Mesendoderm (in vitro differentiated cells): ENCODE results near the gene LRRC4B.
A peak's percentile ranks its signal among the peaks of the same experiment; 100 is the strongest.

Experiments used
- DNase-seq: peaks from one replicate; pipeline ENCODE4 v3.0.0; 2013
- H2AK5ac ChIP-seq: 2 replicates; pipeline ENCODE4 v1.6.1; 2013; ENCODE audit warnings: low read length, inconsistent platforms
- H2BK120ac ChIP-seq: 2 replicates; pipeline ENCODE4 v1.6.1; 2013; ENCODE audit warnings: low read depth, mild to moderate bottlenecking, low read length, moderate library complexity, mixed read lengths
- H2BK15ac ChIP-seq: replicated peaks from 2 replicates; pipeline ENCODE4 v1.6.1; 2013; ENCODE audit warnings: low read depth, mild to moderate bottlenecking, moderate library complexity
- H2BK5ac ChIP-seq: 2 replicates; pipeline ENCODE4 v1.6.1; 2013; ENCODE audit warnings: low read length, inconsistent platforms
- H3K18ac ChIP-seq: 2 replicates; pipeline ENCODE4 v1.6.1; 2013; ENCODE audit warnings: mild to moderate bottlenecking, low read length, mixed read lengths
- H3K23ac ChIP-seq: one replicate; pipeline ENCODE4 v1.6.1; 2013; ENCODE audit warnings: low read length
- H3K27ac ChIP-seq: 2 replicates; pipeline ENCODE4 v1.5.1; 2013; ENCODE audit warnings: low read depth, mild to moderate bottlenecking, inconsistent platforms, low read length, moderate library complexity
- H3K27me3 ChIP-seq: 2 replicates; pipeline ENCODE4 v1.6.1; 2013; ENCODE audit warnings: low read length, control low read depth, mild to moderate bottlenecking, inconsistent platforms; ENCODE audit not compliant: insufficient read depth, poor library complexity
- H3K36me3 ChIP-seq: 2 replicates; pipeline ENCODE4 v1.6.1; 2013; ENCODE audit warnings: low read length, inconsistent platforms; ENCODE audit not compliant: control insufficient read depth, insufficient read depth
- H3K4ac ChIP-seq: one replicate; pipeline ENCODE4 v1.6.1; 2013; ENCODE audit warnings: low read depth, mild to moderate bottlenecking, low read length, moderate library complexity
- H3K4me1 ChIP-seq: 2 replicates; pipeline ENCODE4 v1.6.1; 2013; ENCODE audit warnings: low read depth, low read length, inconsistent platforms; ENCODE audit not compliant: control insufficient read depth
- H3K4me2 ChIP-seq: 2 replicates; pipeline ENCODE4 v1.6.1; 2013; ENCODE audit warnings: low read length
- H3K4me3 ChIP-seq: 2 replicates; pipeline ENCODE4 v1.5.1; 2013; ENCODE audit warnings: mild to moderate bottlenecking, low read length
- H3K56ac ChIP-seq: one replicate; pipeline ENCODE4 v1.6.1; 2013; ENCODE audit warnings: low read length
- H3K79me1 ChIP-seq: 2 replicates; pipeline ENCODE4 v1.6.1; 2013; ENCODE audit warnings: low read length, inconsistent platforms
- H3K79me2 ChIP-seq: 2 replicates; pipeline ENCODE4 v1.6.1; 2013; ENCODE audit warnings: mild to moderate bottlenecking, low read length; ENCODE audit not compliant: control insufficient read depth, insufficient read depth
- H3K9ac ChIP-seq: 2 replicates; pipeline ENCODE4 v1.6.1; 2013; ENCODE audit warnings: low read length, inconsistent platforms
- H4K5ac ChIP-seq: one replicate; pipeline ENCODE4 v1.6.1; 2013; ENCODE audit warnings: low read length
- H4K8ac ChIP-seq: one replicate; pipeline ENCODE4 v1.6.1; 2013; ENCODE audit warnings: low read depth, mild to moderate bottlenecking, control low read depth, low read length, moderate library complexity
- WGBS: extraction: QIAGEN DNeasy Blood & Tissue Kit; methylation state at CpG from one replicate; pipeline ENCODE4 v1.1.7; 2013; ENCODE audit warnings: low lambda C conversion rate, missing lambda C conversion rate; ENCODE audit not compliant: insufficient coverage; ENCODE audit errors: extremely low coverage; 5-methylcytosine and 5-hydroxymethylcytosine counted together

LRRC4B gene

DNA sequence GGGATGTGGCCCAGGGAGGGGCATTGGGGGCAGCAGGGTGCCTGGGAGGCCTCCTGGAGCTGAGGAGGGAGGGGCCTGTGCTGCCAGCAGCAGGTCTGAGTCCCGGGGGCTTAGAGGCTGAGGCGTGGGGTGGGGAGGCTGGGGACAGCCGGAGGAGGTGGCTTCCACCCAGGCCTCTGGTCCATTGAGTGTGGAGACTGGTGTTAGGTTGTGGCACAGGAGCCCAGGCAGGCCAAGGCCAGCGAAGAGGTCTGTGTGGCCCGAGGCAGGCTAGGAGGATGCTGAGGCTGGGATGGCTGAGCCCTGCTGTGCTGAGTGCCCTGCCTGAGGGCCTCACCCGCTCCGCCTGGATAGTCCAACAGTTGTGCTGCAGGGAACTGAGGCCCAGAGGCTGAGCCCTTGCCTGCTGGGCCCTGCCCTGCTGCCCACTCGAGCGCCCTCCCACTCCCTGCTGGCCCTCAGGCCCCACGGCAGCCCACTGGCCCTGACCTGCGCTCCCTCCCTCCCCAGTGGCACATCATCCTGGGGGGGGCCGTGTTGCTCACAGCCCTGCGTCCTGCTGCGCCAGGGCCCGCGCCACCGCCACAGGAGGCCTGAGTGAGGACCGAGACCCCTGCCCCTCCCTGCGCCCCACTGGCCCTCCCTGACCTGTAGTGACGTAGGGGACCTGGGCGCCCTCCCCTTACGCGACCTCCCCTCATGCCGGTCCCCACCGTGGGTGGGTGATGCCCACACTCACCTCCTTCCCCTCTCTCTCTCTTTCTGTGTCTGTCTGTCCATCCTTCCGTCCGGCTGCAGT, 86.7 kb downstream of the LRRC4B start:
- peaks cover 12% of the 10 kb centered on the region for H3K79me1 ChIP-seq
- no peak overlapping the region for H3K9ac ChIP-seq
- H2BK120ac ChIP-seq, result no peak overlapping the region
- no peaks in the 10 kb centered on the region for H3K27me3 ChIP-seq
- H4K8ac ChIP-seq, result no peak overlapping the region
- H2BK15ac ChIP-seq, result no peak overlapping the region
- H3K18ac ChIP-seq, result no peak overlapping the region
- H3K36me3 ChIP-seq, result peaks cover 2% of the 10 kb centered on the region
- no peaks in the 10 kb centered on the region for H3K4me1 ChIP-seq
- H3K23ac ChIP-seq, result no peak overlapping the region
- H2AK5ac ChIP-seq, result no peak overlapping the region
- H3K4me2 ChIP-seq, result no peak overlapping the region
- no peak overlapping the region for H3K56ac ChIP-seq
- H3K4me3 ChIP-seq, result no peak overlapping the region
- no peak overlapping the region for H3K4ac ChIP-seq
- WGBS, result no CpG with 5 or more reads among the region's 27 CpGs
- DNase-seq, result no peak
- H3K79me2 ChIP-seq, result peaks cover 10% of the 10 kb centered on the region
- no peak overlapping the region for H3K27ac ChIP-seq
- H4K5ac ChIP-seq, result no peak overlapping the region
- no peak overlapping the region for H2BK5ac ChIP-seq

DNA sequence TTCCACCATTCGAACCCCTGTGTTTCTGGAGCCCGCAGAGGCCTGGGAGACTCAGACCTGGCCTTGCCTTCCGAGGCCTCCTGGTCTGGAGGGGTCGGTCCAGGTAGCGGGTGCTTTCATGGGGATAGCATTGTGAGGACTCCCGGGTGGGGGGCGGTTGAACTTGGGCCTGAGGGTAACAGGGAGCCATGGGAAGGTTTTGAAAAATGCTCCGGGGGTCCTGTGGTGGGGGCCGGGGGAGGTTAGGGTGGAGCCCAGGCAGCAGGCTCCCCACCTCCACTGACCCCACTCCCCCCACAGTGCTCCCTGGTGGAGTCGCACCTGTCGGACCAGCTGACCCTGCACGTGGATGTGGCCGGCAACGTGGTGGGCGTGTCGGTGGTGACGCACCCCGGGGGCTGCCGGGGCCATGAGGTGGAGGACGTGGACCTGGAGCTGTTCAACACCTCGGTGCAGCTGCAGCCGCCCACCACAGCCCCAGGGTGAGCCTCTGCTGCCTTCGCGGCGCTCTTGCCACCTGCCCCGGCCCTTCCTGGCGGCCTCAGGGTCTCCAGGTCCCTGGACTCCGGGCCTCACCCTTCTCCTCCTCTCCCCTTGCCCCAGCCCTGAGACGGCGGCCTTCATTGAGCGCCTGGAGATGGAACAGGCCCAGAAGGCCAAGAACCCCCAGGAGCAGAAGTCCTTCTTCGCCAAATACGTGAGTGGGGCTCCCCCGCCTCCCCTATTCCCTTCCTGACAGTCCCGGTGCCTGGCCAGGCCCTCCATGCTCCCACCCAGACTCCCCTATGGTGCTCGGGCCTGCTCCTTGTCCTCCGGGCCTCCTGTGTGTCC, 87.7 kb downstream of the LRRC4B start:
- Histone ChIP-seq H4K8ac (no peak overlapping the region), H3K56ac (no peak overlapping the region), H3K4me2 (no peak overlapping the region), H3K27me3 (no peaks in the 10 kb centered on the region), H2BK5ac (no peak overlapping the region), H2AK5ac (no peak overlapping the region), H3K27ac (no peak overlapping the region), H3K79me2 (peaks cover 10% of the 10 kb centered on the region), H3K9ac (no peak overlapping the region), H2BK120ac (no peak overlapping the region), H3K79me1 (peaks cover 12% of the 10 kb centered on the region), H3K4me1 (no peaks in the 10 kb centered on the region), H3K18ac (no peak overlapping the region), H3K4me3 (no peak overlapping the region), H3K23ac (no peak overlapping the region), H4K5ac (no peak overlapping the region), H3K36me3 (peaks cover 2% of the 10 kb centered on the region), H2BK15ac (no peak overlapping the region), H3K4ac (no peak overlapping the region)
- no CpG with 5 or more reads among the region's 37 CpGs for WGBS
- no peak for DNase-seq

DNA sequence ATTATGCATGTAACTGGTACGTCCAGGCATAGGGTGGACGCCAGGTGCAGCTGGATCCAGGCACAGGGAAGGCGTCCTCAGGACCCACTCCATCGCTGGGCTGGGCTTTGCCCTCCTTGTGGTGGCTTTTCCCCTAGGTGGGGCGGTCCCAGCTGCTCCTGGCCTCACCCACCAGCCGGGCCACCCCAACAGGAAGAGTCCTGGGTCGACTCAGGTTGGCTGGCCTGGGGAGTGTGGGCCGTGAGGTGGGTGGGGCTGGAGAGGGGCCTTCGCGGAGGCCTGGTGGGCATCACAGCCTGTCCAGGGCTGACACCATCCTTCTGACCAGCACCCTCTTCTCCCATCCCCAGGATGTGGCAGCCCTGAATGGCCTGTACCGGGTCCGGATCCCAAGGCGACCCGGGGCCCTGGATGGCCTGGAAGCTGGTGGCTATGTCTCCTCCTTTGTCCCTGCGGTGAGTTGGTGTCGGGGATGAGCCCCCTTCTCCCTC, 88.4 kb downstream of the LRRC4B start:
- Histone ChIP-seq H3K4me2 (no peak overlapping the region), H3K36me3 (peaks cover 2% of the 10 kb centered on the region), H3K9ac (no peak overlapping the region), H4K5ac (no peak overlapping the region), H4K8ac (no peak overlapping the region), H2BK15ac (no peak overlapping the region), H3K79me2 (peaks cover 10% of the 10 kb centered on the region), H2BK120ac (no peak overlapping the region), H3K56ac (no peak overlapping the region), H3K79me1 (peaks cover 12% of the 10 kb centered on the region), H3K4me3 (no peak overlapping the region), H3K4me1 (no peaks in the 10 kb centered on the region), H2BK5ac (no peak overlapping the region), H3K27me3 (no peaks in the 10 kb centered on the region), H3K23ac (no peak overlapping the region), H3K4ac (no peak overlapping the region), H3K27ac (no peak overlapping the region), H3K18ac (no peak overlapping the region), H2AK5ac (no peak overlapping the region)
- whole genome bisulfite sequencing, result no CpG with 5 or more reads among the region's 16 CpGs
- no peak for DNase-seq

DNA sequence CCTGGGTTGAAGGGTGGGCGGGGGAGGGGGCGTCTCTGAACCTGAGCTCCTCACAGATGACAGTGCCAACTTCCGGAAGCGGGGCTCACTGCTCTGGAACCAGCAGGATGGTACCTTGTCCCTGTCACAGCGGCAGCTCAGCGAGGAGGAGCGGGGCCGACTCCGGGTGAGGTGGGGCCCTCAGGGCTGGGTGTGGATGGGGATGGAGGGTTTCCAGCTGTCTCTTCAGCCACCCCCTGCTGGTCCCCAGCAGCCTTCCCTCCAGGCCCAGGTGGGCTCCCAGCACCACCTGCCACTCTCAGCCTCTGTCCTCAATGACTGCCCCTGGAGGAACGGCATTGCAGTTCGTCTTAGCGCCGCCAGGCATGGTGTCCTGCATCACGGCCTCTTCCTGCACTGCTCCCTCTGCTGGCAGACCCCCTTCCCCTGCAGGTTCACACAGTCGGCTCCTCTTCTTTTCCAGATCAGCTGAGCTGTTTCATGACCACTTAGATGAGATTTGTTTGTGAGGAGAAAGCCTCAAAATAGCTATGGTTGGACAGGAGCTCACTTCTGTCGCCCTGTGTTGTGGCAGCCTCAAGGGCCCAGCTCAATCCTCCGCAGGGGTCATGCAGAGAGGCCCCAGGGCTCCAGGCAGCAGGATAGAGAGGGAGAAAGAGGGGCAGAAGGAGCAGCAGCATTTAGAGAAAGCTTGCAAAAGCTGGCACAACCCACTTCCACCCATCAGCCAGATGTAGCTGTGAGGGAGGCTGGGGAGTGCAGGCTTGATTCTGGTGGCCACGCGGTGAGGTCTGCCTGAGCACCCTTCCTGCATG, 89.1 kb downstream of the LRRC4B start:
- Histone ChIP-seq H3K4me2 (no peak overlapping the region), H3K9ac (no peak overlapping the region), H2BK15ac (no peak overlapping the region), H3K27me3 (no peaks in the 10 kb centered on the region), H3K79me2 (peaks cover 10% of the 10 kb centered on the region), H3K27ac (no peak overlapping the region), H3K79me1 (peaks cover 12% of the 10 kb centered on the region), H2BK5ac (no peak overlapping the region), H4K5ac (no peak overlapping the region), H3K4ac (no peak overlapping the region), H2BK120ac (no peak overlapping the region), H3K56ac (no peak overlapping the region), H3K36me3 (peaks cover 2% of the 10 kb centered on the region), H3K18ac (no peak overlapping the region), H2AK5ac (no peak overlapping the region), H3K4me1 (no peaks in the 10 kb centered on the region), H3K4me3 (no peak overlapping the region), H3K23ac (no peak overlapping the region), H4K8ac (no peak overlapping the region)
- peak; percentile 79 for DNase-seq
- no CpG with 5 or more reads among the region's 19 CpGs for WGBS

DNA sequence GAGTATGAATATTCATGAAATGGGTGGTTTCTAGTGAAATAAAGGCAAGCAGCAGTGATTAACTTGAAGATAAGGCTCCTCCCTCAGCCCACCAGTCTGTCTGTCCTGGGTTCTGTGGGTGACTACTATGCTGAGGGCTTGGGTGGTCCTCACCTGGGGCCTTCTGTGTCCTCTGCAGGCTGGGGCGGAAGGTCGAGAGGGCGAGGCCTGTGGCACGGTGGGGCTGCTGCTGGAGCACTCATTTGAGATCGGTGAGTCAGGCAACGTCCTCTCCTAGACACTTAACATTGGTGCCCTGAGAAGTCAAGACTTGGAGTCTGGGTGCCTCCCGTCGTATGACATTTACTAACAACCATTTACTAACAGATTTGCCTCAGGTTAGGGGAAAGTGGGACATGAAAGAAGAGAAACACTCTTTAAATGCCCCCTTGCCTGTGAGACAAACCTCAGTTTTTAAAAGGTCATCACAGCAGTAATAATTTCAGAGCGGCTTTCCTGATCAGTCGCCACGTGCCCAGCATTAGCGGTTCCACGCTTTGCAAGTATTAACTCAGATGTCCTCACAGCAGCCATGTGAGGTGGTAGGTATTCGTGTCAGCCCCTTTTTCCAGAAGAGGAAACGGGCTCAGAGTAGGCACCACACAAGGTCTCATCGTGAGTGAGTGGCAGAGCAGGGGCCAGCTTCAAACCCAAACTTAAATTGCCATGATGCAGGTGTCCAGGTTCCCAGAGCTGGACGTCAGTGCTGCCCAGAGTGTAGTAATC, 90.3 kb downstream of the LRRC4B start:
- peaks cover under 1% of the 10 kb centered on the region for H3K36me3 ChIP-seq
- no peak overlapping the region for H3K18ac ChIP-seq
- WGBS, result no CpG with 5 or more reads among the region's 17 CpGs
- H3K27me3 ChIP-seq, result no peaks in the 10 kb centered on the region
- H2BK120ac ChIP-seq, result no peak overlapping the region
- H3K79me1 ChIP-seq, result peaks cover 12% of the 10 kb centered on the region
- no peak overlapping the region for H3K23ac ChIP-seq
- no peak overlapping the region for H3K4ac ChIP-seq
- H3K56ac ChIP-seq, result no peak overlapping the region
- H2AK5ac ChIP-seq, result no peak overlapping the region
- no peak overlapping the region for H3K4me2 ChIP-seq
- H2BK5ac ChIP-seq, result no peak overlapping the region
- H2BK15ac ChIP-seq, result no peak overlapping the region
- H3K27ac ChIP-seq, result no peak overlapping the region
- H4K8ac ChIP-seq, result no peak overlapping the region
- DNase-seq, result no peak
- no peaks in the 10 kb centered on the region for H3K4me1 ChIP-seq
- H3K4me3 ChIP-seq, result no peak overlapping the region
- peaks cover 10% of the 10 kb centered on the region for H3K79me2 ChIP-seq
- no peak overlapping the region for H3K9ac ChIP-seq
- H4K5ac ChIP-seq, result no peak overlapping the region
